NOMO-1 treated with DMSO at 0.1 percent for 48 hours (cell line): ENCODE measurements around the gene IGLON5.

Source experiments
- DNase-seq: peaks from one replicate; lab custom pipeline; 2025; ENCODE audit not compliant: unreplicated experiment; lab: John Stamatoyannopoulos, UW

The IGLON5 gene

GRCh38 chr19:51311351-51312257 lies at the start of gene IGLON5:
Gene IGLON5, plus strand, starts transcription at chr19:51311644. Its CDS starts 204 bp downstream, at chr19:51311848.
- no peak for DNase-seq

GRCh38 chr19:51263808-51264207 lies 47.6 kb upstream of the IGLON5 start:
- DNase-seq = peak; percentile 14

GRCh38 chr19:51271067-51271466 lies 40.4 kb upstream of the IGLON5 start:
- DNase-seq = no peak

GRCh38 chr19:51272183-51272810 lies 39.1 kb upstream of the IGLON5 start:
- peak; percentile 54 for DNase-seq

- no peak for DNase-seq
Observed at GRCh38 chr19:51274049-51274770, 37.2 kb upstream of the IGLON5 start.

- DNase-seq = no peak
Observed at GRCh38 chr19:51277112-51277511, 34.3 kb upstream of the IGLON5 start.

GRCh38 chr19:51282335-51282734 lies 29.1 kb upstream of the IGLON5 start:
- no peak for DNase-seq

GRCh38 chr19:51285682-51286081 lies 25.8 kb upstream of the IGLON5 start:
- DNase-seq = no peak

GRCh38 chr19:51289635-51290034 lies 21.8 kb upstream of the IGLON5 start:
- no peak for DNase-seq

- no peak for DNase-seq
Observed at GRCh38 chr19:51292971-51293370, 18.5 kb upstream of the IGLON5 start.

GRCh38 chr19:51293571-51294210 lies 17.8 kb upstream of the IGLON5 start:
- no peak for DNase-seq

GRCh38 chr19:51294211-51294976 lies 17.1 kb upstream of the IGLON5 start:
- DNase-seq = peak; percentile 44

- DNase-seq = no peak
Observed at GRCh38 chr19:51294977-51295375, 16.5 kb upstream of the IGLON5 start.

GRCh38 chr19:51295382-51296126 lies 15.9 kb upstream of the IGLON5 start:
- DNase-seq = no peak

- DNase-seq = no peak
Observed at GRCh38 chr19:51296336-51297093, 14.9 kb upstream of the IGLON5 start.

- no peak for DNase-seq
Observed at GRCh38 chr19:51297406-51297805, 14.0 kb upstream of the IGLON5 start.

- DNase-seq = no peak
Observed at GRCh38 chr19:51301266-51301665, 10.2 kb upstream of the IGLON5 start.

GRCh38 chr19:51305479-51305878 lies 6.0 kb upstream of the IGLON5 start:
- no peak for DNase-seq

GRCh38 chr19:51316688-51317087 lies 5.2 kb downstream of the IGLON5 start:
- DNase-seq = no peak
